HCT116 (cell line): ENCODE results near the gene CPM. TPM values are rescaled to one million over a fixed set of nuclear protein-coding genes. Genes with fewer than 3 reads are reported as not detected.

Source experiments
- ATAC-seq: fragments of 200-7000 bp; cut with Tn5 transposase; 2 replicates; pipeline ENCODE4 v1.9.1; 2020; ENCODE audit warnings: mild to moderate bottlenecking, moderate library complexity
- BruUV-seq: library from RNA; stranded (reverse); fragments of 400-500 nt; replicated peaks from 2 replicates; lab custom pipeline; 2021; lab: Mats Ljungman, UMichigan
- CTCF ChIA-PET: fragments of 300-600 bp; sonication (Branson Sonifier 250); formaldehyde crosslinking; loops from one replicate; lab custom pipeline; 2021; ENCODE audit warnings: antibody characterized with exemption; lab: Charles Lee
- POLR2A ChIA-PET: fragments of 300-600, 350-600 bp; sonication (Branson Sonifier 250); formaldehyde crosslinking; loops from one replicate; lab custom pipeline; 2021; ENCODE audit warnings: antibody characterized with exemption; lab: Charles Lee
- RAD21 ChIA-PET, 2 experiments: fragments of 300-600 bp; sonication (Branson Sonifier 250); formaldehyde crosslinking; loops; one replicate each; lab custom pipeline; 2023; ENCODE audit warnings: low total read pairs in 2 of 2; ENCODE audit not compliant: uncharacterized antibody in 2 of 2, unreplicated experiment in 2 of 2, low non-redundant PET in 1 of 2; lab: Charles Lee
- DNase-seq: peaks from one replicate; pipeline ENCODE4 v3.0.0-alpha.2; 2010; ENCODE audit warnings: low read depth, low spot score
- H2AFZ ChIP-seq: fragments of 200-600 bp; shearing (Covaris generic), sonication (generic); 2 replicates; pipeline ENCODE4 v1.6.1; 2017; ENCODE audit warnings: low read depth, mixed run types, mixed read lengths, antibody characterized with exemption, low read length; ENCODE audit not compliant: poor library complexity, severe bottlenecking
- H3K27ac ChIP-seq: 2 replicates; pipeline ENCODE4 v1.5.1; 2012; ENCODE audit warnings: low read depth, low read length
- H3K27me3 ChIP-seq: fragments of 200-600 bp; sonication (generic); 2 replicates; pipeline ENCODE4 v1.6.1; 2016; ENCODE audit warnings: mixed run types, low read length, mixed read lengths; ENCODE audit not compliant: insufficient read depth
- H3K36me3 ChIP-seq, 2 experiments: fragments of 200-500 bp in 1 of 2; fragments of 200-600 bp in 1 of 2; sonication (Bioruptor generic) in 1 of 2; sonication (generic) in 1 of 2; 2 replicates each; pipeline versions ENCODE4 v1.5.1 to v1.6.1; 2014 to 2016; ENCODE audit warnings: low read length in 2 of 2, inconsistent platforms in 1 of 2, mixed read lengths in 1 of 2, mixed run types in 1 of 2; ENCODE audit not compliant: insufficient read depth in 2 of 2, control insufficient read depth in 1 of 2
- H3K4me1 ChIP-seq, 2 experiments: fragments of 200-600 bp in 1 of 2; sonication (generic) in 1 of 2; 2 replicates each; pipeline versions ENCODE4 v1.5.1 to v1.6.1; 2012 to 2017; ENCODE audit warnings: low read length in 2 of 2, inconsistent platforms in 1 of 2, mild to moderate bottlenecking in 1 of 2, mixed read lengths in 1 of 2, mixed run types in 1 of 2, moderate library complexity in 1 of 2; ENCODE audit not compliant: insufficient read depth in 2 of 2, control insufficient read depth in 1 of 2
- H3K4me2 ChIP-seq: fragments of 200-600 bp; sonication (generic); 2 replicates; pipeline ENCODE4 v1.6.1; 2017; ENCODE audit warnings: mixed run types, low read length, mixed read lengths
- H3K4me3 ChIP-seq, 2 experiments: fragments of 200-600 bp in 1 of 2; sonication (generic) in 1 of 2; replicated peaks in 1 of 2; 2 replicates each; pipeline ENCODE4 v1.5.1; 2011 to 2016; ENCODE audit warnings: low read length in 2 of 2, control low read depth in 1 of 2, low read depth in 1 of 2, mild to moderate bottlenecking in 1 of 2, mixed read lengths in 1 of 2, mixed run types in 1 of 2
- H3K79me2 ChIP-seq: fragments of 200-600 bp; sonication (generic); 2 replicates; pipeline ENCODE4 v1.6.1; 2017; ENCODE audit warnings: mild to moderate bottlenecking, mixed run types, low read length, moderate library complexity, mixed read lengths; ENCODE audit not compliant: insufficient read depth
- H3K9ac ChIP-seq: fragments of 200-600 bp; sonication (generic); 2 replicates; pipeline ENCODE4 v1.6.1; 2016; ENCODE audit warnings: low read length, mixed read lengths
- H3K9me2 ChIP-seq: fragments of 200-600 bp; sonication (generic), shearing (Covaris generic); 2 replicates; pipeline ENCODE4 v1.6.1; 2017; ENCODE audit warnings: mixed run types, mild to moderate bottlenecking, moderate library complexity; ENCODE audit not compliant: insufficient read depth
- H3K9me3 ChIP-seq, 2 experiments: fragments of 200-500 bp in 1 of 2; fragments of 200-600 bp in 1 of 2; sonication (Bioruptor generic) in 1 of 2; sonication (generic) in 1 of 2; 2 replicates each; pipeline ENCODE4 v1.6.1; 2014 to 2017; ENCODE audit warnings: low read length in 2 of 2, mixed read lengths in 2 of 2, inconsistent platforms in 1 of 2, low read depth in 1 of 2, mild to moderate bottlenecking in 1 of 2, mixed run types in 1 of 2, moderate library complexity in 1 of 2; ENCODE audit not compliant: control insufficient read depth in 1 of 2, insufficient read depth in 1 of 2
- H4K20me1 ChIP-seq: fragments of 200-600 bp; sonication (generic), shearing (Covaris generic); 2 replicates; pipeline ENCODE4 v1.6.1; 2017; ENCODE audit warnings: mixed run types, mild to moderate bottlenecking, moderate library complexity; ENCODE audit not compliant: insufficient read depth
- ATF3 ChIP-seq: IDR thresholded peaks from 2 replicates; pipeline ENCODE4 v1.6.1; 2012
- CEBPB ChIP-seq: IDR thresholded peaks from 2 replicates; pipeline ENCODE4 v1.6.1; 2012; ENCODE audit warnings: low read depth
- ELF1 ChIP-seq: IDR thresholded peaks from 2 replicates; pipeline ENCODE4 v1.6.1; 2012; ENCODE audit warnings: low read depth, borderline replicate concordance
- EZH2 ChIP-seq: fragments of 200-600 bp; sonication (generic); IDR thresholded peaks from 2 replicates; pipeline ENCODE4 v1.6.1; 2017; ENCODE audit warnings: antibody characterized with exemption, mixed run types
- EZH2phosphoT487 ChIP-seq: fragments of 200-600 bp; IDR thresholded peaks from 2 replicates; pipeline ENCODE4 v1.6.1; 2018; ENCODE audit warnings: antibody characterized with exemption, borderline replicate concordance
- FOSL1 ChIP-seq: IDR thresholded peaks from 2 replicates; pipeline ENCODE4 v1.6.1; 2012; ENCODE audit warnings: low read depth
- JUND ChIP-seq: IDR thresholded peaks from 2 replicates; pipeline ENCODE4 v1.6.1; 2012
- POLR2A ChIP-seq: IDR thresholded peaks from 2 replicates; pipeline ENCODE4 v1.7.0; 2011; ENCODE audit warnings: borderline replicate concordance; ENCODE audit not compliant: insufficient read depth, insufficient read length; ENCODE audit errors: extremely low read depth
- SIN3A ChIP-seq: IDR thresholded peaks from 2 replicates; pipeline ENCODE4 v1.6.1; 2012; ENCODE audit warnings: low read depth
- SP1 ChIP-seq: IDR thresholded peaks from 2 replicates; pipeline ENCODE4 v1.6.1; 2012; ENCODE audit warnings: low read depth
- ZNF274 ChIP-seq: fragments of 200-500 bp; sonication (Bioruptor generic); IDR thresholded peaks from 2 replicates; pipeline ENCODE4 v1.6.1; 2014; ENCODE audit warnings: mild to moderate bottlenecking, low read depth, low read length, inconsistent platforms
- intact Hi-C: fragments of 100-400 bp; cut with micrococcal nuclease; formaldehyde crosslinking; loops from 2 replicates; pipeline ENCODE4 v1.10.0; 2022
- total RNA-seq: library from RNA; stranded (reverse); gene quantifications from one replicate; pipeline ENCODE4 v1.2.1, GENCODE V29; 2021; ENCODE audit not compliant: unreplicated experiment

The CPM gene
- total RNA-seq, 1 experiment from 2014 or later = 5.3 TPM

GRCh38 chr12:68839183-68840147 lies 93.5 kb downstream of the CPM start:
- no peak overlapping the region for H3K9ac ChIP-seq
- no peaks in the 10 kb centered on the region for H3K27me3 ChIP-seq
- peaks cover 51 to 66% of the 10 kb centered on the region in 2 experiments for H3K36me3 ChIP-seq
- peaks cover 29% of the 10 kb centered on the region for H3K79me2 ChIP-seq
- H3K4me3 ChIP-seq = no peak overlapping the region
- ChIA-PET CTCF (interaction anchor here (1.6 kb wide), 1 partner anchor 9 kb away, joined by 5 read pairs; no protein-coding TSS in a partner anchor), POLR2A (no interaction called here), RAD21 (no interaction called here)
- no peaks in the 10 kb centered on the region for H3K4me1 ChIP-seq
- H4K20me1 ChIP-seq = peaks cover 10% of the 10 kb centered on the region
- intact Hi-C loops = no loop called here
- TF ChIP-seq JUND (no peak), SP1 (no peak), FOSL1 (no peak), POLR2A (no peak), CEBPB (no peak), EZH2phosphoT487 (no peak), ZNF274 (no peak), ELF1 (no peak), SIN3A (no peak), EZH2 (no peak), ATF3 (no peak)
- DNase-seq (no peak), ATAC-seq (no peak)
- no peaks in the 10 kb centered on the region for H3K9me2 ChIP-seq
- no peak overlapping the region for H2AFZ ChIP-seq
- BruUV-seq = TSS peak; percentile 23
- no peak overlapping the region for H3K27ac ChIP-seq
- H3K9me3 ChIP-seq = no peaks in the 10 kb centered on the region
- H3K4me2 ChIP-seq = no peak overlapping the region
